Measurements from ENCODE around the gene EPHB1.

- TF ChIP-seq CTCF (IDR thresholded peaks at IDR 0.05; ENCODE audit: insufficient read depth, low read length): no peak
- no peak for TF ChIP-seq SPI1 (IDR thresholded peaks at IDR 0.05; ENCODE audit: borderline replicate concordance, low read depth)
- no peak for TF ChIP-seq POLR2AphosphoS5 (IDR thresholded peaks at IDR 0.05; ENCODE audit: low read depth)
Measured at GRCh38 chr3:134879990-134880389, 84.9 kb downstream of the EPHB1 start.
